ENCODE results near the gene NKG7. TPM values are rescaled to one million over a fixed set of nuclear protein-coding genes. Genes with fewer than 3 reads are reported as not detected.

The NKG7 gene
- total RNA-seq, 3 donors from 2014 or later (not counting 1 experiment from before 2014, with no cell fraction given) = 2,907 to 3,894 (median 3,151) TPM

GRCh38 chr19:51327066-51328001 is 45.1 kb downstream of the NKG7 start:
- no peaks in the 10 kb centered on the region for H3K9me3 Mint-ChIP-seq
- Histone ChIP-seq H3K27me3 (ENCODE audit: control insufficient read depth, insufficient read depth, low read length) (peaks cover 20% of the 10 kb centered on the region), H3K9me3 (ENCODE audit: control insufficient read depth, insufficient read depth, low read length) (no peaks in the 10 kb centered on the region), H3K27ac (ENCODE audit: low read length) (no peak overlapping the region), H3K36me3 (ENCODE audit: control insufficient read depth, insufficient read depth, low read length) (no peaks in the 10 kb centered on the region), H3K4me1 (ENCODE audit: control insufficient read depth, insufficient read depth, low read length) (peaks cover 20% of the 10 kb centered on the region), H3K4me3 (ENCODE audit: low read length) (no peak overlapping the region)
- TF ChIP-seq CTCF (IDR thresholded peaks at IDR 0.05) = no peak
- 6% methylated on average over 75 of the region's 75 CpGs for WGBS (ENCODE audit: insufficient coverage)
- no peak overlapping the region for H3K27ac Mint-ChIP-seq
- H3K4me3 Mint-ChIP-seq = peak overlapping the region; percentile 85
- intact Hi-C loops (cut with micrococcal nuclease) = no loop called here
- H3K27me3 Mint-ChIP-seq (ENCODE audit: low read depth in 2 of 2) = peaks cover 40 to 44% of the 10 kb centered on the region in 2 donors
- peak; percentile 77 to 90 (median 87) for ATAC-seq
- peaks cover 9 to 22% of the 10 kb centered on the region in 2 donors for H3K4me1 Mint-ChIP-seq
- no peaks in the 10 kb centered on the region for H3K36me3 Mint-ChIP-seq
- peak; percentile 35 to 65 for DNase-seq

- no peak overlapping the region for H3K27ac Mint-ChIP-seq
- peaks cover 20% of the 10 kb centered on the region for H3K4me1 ChIP-seq (ENCODE audit: control insufficient read depth, insufficient read depth, low read length)
- peaks cover 31 to 45% of the 10 kb centered on the region in 2 donors for H3K27me3 Mint-ChIP-seq (ENCODE audit: low read depth in 2 of 2)
- intact Hi-C loops (cut with micrococcal nuclease) = no loop called here
- peaks cover 20% of the 10 kb centered on the region for H3K27me3 ChIP-seq (ENCODE audit: control insufficient read depth, insufficient read depth, low read length)
- ATAC-seq = no peak
- H3K36me3 Mint-ChIP-seq = no peaks in the 10 kb centered on the region
- H3K4me1 Mint-ChIP-seq = peaks cover 9 to 22% of the 10 kb centered on the region in 2 donors
- no peak overlapping the region for H3K4me3 Mint-ChIP-seq
- H3K27ac ChIP-seq (ENCODE audit: low read length) = no peak overlapping the region
- H3K4me3 ChIP-seq (ENCODE audit: low read length) = no peak overlapping the region
- no peaks in the 10 kb centered on the region for H3K9me3 ChIP-seq (ENCODE audit: control insufficient read depth, insufficient read depth, low read length)
- H3K9me3 Mint-ChIP-seq = no peaks in the 10 kb centered on the region
- H3K36me3 ChIP-seq (ENCODE audit: control insufficient read depth, insufficient read depth, low read length) = no peaks in the 10 kb centered on the region
- WGBS (ENCODE audit: insufficient coverage) = 25% methylated on average over 35 of the region's 36 CpGs
- no peak for TF ChIP-seq CTCF (IDR thresholded peaks at IDR 0.05)
- no peak for DNase-seq
These were observed 46.0 kb downstream of the NKG7 start for GRCh38 chr19:51326216-51327065.

DNA sequence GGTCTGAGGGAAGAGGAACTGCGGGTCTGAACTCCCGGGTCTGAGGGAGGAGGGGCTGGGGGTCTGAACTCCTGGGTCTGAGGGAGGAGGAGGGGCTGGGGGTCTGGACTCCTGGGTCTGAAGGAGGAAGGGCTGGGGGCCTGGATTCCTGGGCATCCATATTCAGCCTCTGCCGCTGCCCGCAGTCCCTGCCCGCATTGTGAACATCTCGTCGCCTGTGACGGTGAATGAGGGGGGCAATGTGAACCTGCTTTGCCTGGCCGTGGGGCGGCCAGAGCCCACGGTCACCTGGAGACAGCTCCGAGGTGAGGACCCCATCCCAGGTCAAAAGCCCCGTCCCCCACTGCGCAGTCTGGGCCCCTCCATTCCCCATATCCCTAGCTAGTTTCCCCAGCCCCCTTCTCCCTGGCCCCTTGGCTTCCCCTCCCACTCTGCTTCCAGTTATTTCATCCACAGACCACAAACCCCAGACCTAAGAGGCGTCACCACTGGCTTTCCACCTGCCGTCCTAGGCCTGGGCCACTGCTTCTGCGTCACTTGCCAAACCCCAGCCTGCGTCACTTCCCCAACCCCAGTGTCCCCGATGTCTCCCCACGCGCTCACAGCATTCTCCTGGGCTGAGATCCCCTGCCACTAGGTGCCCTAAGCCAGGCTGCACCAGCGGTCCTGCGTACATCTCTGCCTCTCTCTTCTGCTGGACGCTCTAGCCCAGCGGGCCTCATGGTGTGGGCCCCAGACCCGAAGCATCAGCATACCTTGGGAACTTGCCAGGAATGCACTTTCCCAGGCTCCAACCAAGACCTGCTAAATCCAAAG is 47.1 kb downstream of the NKG7 start:
- Mint-ChIP-seq H3K36me3 (no peaks in the 10 kb centered on the region), H3K4me3 (no peak overlapping the region), H3K4me1 (peaks cover 9 to 22% of the 10 kb centered on the region in 2 donors), H3K9me3 (no peaks in the 10 kb centered on the region), H3K27ac (no peak overlapping the region), H3K27me3 (ENCODE audit: low read depth in 2 of 2) (peaks cover 30 to 47% of the 10 kb centered on the region in 2 donors)
- ATAC-seq (peak in 2 of 3 donors; percentile 36 to 46), DNase-seq (no peak)
- 61% methylated on average over 26 of the region's 26 CpGs for WGBS (ENCODE audit: insufficient coverage)
- Histone ChIP-seq H3K9me3 (ENCODE audit: control insufficient read depth, insufficient read depth, low read length) (no peaks in the 10 kb centered on the region), H3K4me3 (ENCODE audit: low read length) (no peak overlapping the region), H3K27me3 (ENCODE audit: control insufficient read depth, insufficient read depth, low read length) (peaks cover 20% of the 10 kb centered on the region), H3K4me1 (ENCODE audit: control insufficient read depth, insufficient read depth, low read length) (peaks cover 20% of the 10 kb centered on the region), H3K36me3 (ENCODE audit: control insufficient read depth, insufficient read depth, low read length) (no peaks in the 10 kb centered on the region), H3K27ac (ENCODE audit: low read length) (no peak overlapping the region)
- intact Hi-C loops (cut with micrococcal nuclease) = no loop called here
- TF ChIP-seq CTCF (IDR thresholded peaks at IDR 0.05) = no peak
